HG03565 (cell line): Measurements from ENCODE around the gene HOMER1.

ENCODE experiments used
- ATAC-seq: cut with Tn5 transposase; IDR thresholded peaks from one replicate; pipeline ENCODE4 v1.9.1; 2021; ENCODE audit warnings: mild to moderate bottlenecking, moderate library complexity; ENCODE audit not compliant: unreplicated experiment

HOMER1 gene

GRCh38 chr5:79333852-79334557 is 179.9 kb downstream of the HOMER1 start:
- ATAC-seq, result no peak

DNA sequence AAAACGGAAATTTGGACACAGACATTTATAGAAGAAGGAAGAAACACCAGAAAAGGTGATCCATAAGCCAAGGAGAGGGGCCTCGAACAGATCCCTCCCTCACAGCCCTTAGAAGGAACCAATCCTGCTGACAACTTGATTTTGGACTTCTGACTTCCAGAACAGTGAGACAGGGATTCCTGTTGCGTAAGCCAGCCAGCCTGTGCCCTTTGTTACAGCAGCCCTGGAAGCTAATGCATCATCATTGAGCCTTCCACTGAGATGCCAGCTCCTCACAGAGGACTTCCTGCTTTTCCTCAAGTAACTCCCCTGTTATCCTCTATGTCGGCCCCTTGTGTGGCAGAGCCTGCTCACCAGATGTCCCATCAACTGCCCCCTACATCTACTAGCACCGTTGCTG is 183.9 kb downstream of the HOMER1 start:
- no peak for ATAC-seq

- no peak for ATAC-seq
Observed at GRCh38 chr5:79329453-79329852, 184.5 kb downstream of the HOMER1 start.
